HG02588 (cell line): ENCODE results near the gene DZIP1L.

Experiments
- ATAC-seq: cut with Tn5 transposase; IDR thresholded peaks from one replicate; pipeline ENCODE4 v1.9.1; 2021; ENCODE audit warnings: mild to moderate bottlenecking, moderate library complexity; ENCODE audit not compliant: unreplicated experiment

Gene DZIP1L

DNA sequence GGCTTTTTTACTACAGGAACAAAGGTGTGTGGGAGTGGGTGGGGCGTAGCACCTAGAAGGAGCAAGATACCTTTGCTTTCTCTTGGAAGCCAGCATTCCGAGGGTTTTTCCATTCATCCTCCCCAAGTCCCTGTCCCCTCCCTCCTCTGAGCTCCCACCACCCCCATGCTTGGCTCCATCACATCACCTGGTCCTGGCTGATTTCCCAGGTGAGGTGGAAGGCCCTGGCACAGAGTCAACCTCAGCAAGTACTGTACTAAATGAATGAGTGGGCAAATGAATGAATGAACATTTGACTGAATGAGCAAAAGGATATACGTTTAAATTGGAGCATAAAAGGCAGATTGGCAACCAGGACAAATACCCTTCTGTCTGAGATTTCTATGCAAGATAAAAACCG, 45.4 kb downstream of the DZIP1L start:
- ATAC-seq: no peak

DNA sequence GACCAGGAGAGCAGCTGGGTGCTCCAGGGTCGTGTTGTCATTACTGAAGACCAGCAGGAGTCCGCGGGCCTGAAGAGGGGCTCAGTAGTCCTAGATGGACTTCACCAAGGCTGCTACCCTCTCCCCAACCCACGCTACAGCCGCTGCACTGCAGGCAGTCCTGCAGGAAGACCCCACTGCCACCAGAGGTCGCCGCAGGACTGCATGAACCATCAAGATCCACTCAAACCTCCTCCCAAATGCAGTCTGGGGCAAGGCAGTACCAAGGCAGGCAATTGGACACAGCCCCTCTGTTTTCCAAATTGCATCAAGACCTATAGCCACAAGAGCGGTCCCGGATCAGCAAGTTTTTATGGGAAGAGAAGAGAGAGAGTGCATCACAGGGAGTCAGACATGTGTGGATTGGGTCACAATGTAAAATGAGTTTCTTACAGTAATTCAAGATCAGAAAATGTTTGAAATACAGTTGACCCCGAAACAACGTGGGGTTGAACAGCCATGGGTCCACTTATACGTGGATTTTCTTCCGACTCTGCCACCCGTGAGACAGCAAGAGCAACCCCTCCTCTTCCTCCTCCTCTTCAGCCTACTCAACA, 46.7 kb downstream of the DZIP1L start:
- ATAC-seq: peak; percentile 74

DNA sequence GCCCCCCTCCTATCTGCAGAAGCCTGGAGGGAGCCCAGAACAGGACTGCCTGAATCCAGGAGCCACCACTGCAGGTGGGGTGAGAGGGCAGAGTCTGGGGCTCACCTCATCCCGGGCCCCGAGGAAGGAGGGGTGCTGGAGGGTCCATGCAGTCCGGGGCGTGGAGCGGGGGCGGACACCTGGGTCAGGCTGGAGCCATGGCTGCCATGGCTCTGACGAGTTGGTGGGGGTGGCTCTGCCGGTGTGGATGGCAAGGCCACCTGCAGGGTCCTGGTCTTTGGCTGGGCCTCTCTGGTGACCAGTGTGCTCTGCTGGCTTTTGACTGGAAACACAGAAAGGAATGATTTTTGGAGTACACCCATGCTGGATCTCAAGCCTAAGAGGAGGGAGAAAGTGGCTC, 47.4 kb downstream of the DZIP1L start:
- ATAC-seq: no peak

DNA sequence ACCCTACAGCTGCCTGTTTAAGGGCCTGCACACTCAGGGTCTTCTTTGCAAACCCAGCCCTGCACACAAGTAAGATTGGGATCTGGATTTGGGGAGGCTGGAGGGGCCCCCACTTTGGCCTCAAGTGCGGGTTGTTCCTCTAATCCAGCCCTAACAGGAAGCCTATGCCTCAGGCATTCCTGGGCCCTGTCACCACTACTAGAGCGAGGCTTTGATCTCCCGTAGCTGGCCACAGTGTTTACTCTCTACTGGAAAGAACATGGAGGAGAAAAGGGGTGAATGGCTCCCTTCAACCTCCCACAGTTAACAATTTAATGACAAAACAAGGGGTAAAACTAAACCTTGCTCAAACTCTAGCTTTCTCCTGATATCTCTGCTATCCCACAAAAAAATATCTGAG, 48.4 kb downstream of the DZIP1L start:
- no peak for ATAC-seq

DNA sequence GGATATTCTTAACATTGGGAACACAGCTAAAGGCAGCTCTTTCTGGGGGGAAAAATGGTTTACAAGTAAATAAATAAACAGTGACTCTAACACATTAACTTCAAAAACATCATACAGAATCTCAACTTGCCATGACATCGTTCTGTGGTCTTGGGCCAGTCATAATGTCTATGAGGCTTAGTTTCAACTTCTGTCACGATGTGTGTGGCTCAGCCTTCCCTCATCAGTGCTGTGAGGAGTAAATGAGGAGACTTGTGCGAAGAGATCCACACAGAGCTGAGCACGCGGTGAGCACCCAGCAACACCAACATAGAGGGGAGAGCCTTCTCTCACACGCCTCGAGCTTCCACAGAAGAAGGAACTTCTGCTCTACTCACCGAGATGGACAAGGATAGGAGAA, 49.0 kb downstream of the DZIP1L start:
- peak; percentile 88 for ATAC-seq

DNA sequence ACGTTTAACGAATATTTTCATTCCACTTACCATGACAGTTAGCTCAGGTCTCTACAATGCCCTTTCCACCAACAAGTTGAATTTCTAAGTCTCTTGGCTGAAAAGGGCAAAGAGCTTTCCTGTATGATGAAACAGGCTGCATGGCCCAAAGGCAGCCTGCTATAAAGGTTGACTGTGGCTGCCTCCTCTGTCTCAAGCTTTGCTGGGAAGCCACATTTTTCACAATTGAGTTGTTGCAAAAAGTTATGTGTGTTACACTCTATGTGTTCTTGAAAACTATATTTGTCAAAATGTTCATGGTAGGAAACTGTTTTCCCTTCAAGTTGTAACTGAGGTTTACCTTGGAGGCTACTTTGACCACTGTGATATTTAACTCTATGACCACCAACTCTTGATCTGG, 49.5 kb downstream of the DZIP1L start:
- ATAC-seq: peak; percentile 7

DNA sequence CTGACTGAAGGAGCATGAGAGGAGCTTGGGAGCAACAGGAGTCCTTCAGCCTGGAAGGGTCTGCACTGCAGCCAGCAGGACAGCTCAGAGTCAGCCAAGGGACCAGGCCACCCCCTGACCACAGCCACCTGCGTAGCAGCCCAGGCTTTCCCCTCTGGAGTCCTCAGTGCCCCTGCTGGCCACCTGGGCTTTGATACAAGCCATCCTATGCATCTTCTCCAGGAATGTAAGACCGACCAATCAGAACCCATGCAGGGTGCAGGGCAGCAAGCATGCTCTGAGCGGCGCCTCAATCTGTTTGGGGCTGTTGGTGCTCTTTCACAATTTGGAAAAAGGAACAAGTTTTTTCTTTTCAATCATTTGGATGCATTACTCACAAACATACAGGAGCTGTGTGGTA, 52.0 kb downstream of the DZIP1L start:
- ATAC-seq: no peak

DNA sequence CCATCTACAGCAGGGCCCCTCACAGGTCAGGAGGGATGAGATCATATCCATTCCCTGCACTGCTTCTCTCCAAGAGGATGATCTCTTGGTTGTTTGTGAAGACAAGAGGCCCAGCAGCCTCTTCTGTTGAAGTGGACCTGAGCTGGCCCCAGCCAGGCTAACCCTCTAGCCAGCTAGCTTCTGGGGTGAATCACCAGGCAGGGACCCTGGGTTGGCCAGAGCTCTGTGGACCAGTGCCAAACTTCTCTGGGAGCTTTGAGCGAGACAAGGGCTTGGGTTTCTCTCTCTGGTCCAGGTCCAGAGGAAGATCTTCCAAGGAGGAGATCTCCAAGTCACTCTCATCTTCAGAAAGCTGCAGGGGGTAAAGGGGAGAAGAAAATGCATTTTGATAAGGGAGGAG, 52.8 kb downstream of the DZIP1L start:
- no peak for ATAC-seq

DNA sequence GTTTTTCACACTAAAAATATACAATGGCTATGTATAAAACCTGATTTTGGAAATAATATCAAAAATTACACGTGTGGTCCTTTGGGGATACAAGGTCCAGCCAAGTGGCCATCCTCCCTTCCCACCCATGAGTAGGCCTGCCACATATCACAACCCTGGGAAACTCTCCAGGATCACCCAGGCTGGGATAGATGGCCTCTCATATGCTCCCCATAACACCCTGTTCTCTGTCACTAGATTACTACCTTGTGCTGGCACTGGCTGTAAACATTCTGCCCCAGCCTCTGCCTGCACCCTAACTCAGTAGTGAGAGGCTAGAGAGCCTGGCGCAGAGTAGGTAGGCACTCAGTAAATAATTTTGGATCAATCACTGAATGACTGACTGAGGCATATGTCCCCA, 53.4 kb downstream of the DZIP1L start:
- ATAC-seq: no peak

DNA sequence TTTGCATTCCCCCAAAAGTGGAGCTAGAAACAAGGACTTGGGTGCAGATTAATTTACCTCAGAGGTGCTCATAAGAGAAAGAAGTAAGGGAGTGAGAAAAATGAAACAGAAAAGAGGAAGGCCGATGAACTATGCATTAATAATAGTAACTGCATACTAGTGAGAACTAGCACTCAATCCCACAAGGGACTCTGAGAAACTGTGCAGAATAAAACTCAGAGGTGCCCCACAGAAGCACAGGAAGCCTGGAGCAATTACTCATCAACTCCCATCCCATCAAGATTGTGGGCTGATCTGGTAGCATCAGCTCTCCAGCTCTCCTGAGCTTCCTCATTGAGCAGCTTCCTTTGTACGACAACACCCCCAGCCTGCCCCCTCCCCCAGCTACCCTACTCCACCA, 54.6 kb downstream of the DZIP1L start:
- peak; percentile 45 for ATAC-seq

DNA sequence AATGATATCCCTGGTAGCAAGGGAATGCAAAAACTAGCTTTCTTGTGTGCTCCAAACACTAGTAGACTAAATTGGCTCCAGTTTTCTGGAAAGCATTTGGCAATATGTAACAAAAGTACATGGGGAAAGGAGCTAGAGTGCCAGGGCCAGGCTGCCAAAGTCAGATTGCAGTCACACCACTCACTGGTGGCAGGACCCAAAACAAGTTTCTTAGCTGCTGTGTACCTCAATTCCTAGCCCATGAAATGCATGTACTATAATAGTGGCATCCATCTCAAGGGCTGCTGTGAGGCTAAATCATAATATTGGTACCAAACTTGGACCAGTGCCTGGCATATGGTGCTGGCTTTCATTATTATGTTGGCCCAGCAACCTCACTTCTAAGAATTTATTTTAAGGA, 56.1 kb downstream of the DZIP1L start:
- no peak for ATAC-seq

DNA sequence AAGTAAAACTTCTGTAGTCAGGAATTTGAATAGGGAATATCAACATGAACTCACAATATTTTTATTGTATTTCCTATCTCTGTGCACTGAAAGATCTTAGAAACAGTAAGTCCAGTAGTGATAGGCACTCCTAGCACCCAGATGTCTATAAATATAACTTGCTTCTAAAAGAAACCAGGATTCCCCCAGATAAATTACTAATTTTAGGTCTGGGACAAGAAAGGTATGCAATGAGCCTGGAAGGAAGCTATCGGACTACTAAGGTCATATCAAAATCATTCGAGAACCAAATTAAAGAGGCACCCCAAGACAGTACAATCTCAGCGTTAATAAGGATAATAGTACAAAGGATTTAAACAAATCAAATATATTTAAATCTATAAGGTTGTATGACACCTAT, 58.0 kb downstream of the DZIP1L start:
- ATAC-seq: no peak

DNA sequence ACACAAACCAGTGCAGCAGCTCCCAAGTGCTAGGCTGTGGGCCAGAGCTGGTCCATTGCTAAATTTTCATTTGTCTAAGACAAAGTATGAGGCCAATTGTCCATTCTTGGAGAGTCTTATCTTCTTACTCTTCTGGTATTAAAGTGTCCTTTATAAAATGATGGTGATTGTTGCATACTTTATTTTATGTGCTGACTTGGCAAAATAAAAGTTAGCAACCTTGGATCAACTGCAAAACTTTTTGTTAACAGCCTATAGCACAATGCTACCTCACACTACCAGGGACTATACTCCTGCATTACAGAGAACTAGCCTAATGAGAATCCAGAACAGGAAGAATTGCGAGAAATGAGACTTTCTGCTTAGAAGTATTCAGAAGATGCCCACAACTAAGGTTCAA, 61.4 kb downstream of the DZIP1L start:
- ATAC-seq: no peak

DNA sequence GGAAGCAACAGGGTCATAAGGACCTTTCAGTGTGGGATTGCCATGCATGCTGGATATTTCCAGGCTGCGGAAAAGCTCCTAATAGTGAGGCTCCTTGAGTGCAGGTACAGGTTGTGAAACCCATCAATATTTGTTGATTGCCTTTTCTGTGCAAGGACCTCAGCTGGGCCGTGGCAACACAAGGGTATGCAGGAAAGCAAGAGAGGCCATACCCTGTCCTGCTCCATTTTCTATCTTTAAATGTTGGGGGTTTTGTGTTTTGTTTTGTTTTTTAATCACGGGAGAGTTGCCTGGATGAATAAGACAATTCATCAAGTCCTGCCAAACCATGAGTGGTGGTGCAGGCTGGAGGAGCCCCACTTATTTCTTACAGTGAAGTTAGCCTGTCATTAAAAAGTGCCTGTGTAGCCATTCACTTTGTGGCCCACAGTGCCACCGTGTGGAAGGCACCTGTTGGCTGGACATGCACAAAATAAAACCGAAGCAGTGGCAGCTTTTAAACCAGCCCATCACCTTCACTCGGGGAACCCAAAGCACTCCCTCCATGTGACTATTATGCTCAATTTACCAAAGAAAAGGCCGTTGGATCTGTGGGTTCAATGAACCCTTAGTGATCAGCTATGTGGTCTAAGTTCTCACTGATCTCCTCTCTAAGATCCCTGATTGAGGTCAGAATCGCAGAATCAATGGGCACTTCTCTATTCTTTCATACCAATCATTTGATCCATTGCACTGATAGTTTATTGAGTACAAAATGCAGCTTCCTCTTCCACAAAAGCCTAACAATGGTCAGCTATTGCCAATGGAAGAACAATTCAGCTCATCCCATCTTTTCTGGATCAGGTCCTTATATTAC, 63.2 kb downstream of the DZIP1L start:
- ATAC-seq: no peak

DNA sequence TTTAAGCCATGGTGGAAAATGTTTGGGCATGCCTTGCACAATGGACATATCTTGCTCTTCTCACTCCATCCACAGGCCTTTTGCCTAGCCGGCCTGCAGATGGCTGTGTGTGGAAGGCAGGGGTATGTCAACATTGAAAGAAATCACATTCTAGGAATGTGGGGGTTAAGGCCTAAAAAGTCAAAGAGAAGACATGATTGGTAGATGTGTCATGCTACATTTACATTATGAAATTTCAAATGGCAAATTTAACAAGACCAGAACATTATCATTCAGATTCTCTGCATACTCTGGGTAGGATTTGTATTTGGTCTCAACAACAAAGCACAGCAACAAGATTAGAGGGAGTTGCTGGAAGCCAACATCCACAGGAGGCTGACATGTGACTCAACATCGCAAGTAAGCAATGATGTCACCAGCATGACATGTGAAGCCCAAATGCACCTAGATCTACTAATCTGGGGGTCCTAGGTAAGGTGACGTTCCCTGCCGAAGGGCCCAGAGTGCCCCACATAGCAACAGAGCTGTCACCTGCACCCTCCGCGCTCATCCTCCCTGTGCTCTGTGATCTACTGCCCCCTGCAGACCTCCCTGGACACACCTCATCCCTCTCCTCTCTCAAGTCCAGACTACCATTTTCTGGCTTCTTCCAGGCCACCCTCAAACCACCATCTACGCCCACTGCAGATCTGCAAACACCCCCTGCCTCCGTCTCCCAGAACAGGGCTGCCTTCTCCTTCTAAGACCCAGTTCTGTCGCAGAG, 66.1 kb downstream of the DZIP1L start:
- ATAC-seq: no peak

DNA sequence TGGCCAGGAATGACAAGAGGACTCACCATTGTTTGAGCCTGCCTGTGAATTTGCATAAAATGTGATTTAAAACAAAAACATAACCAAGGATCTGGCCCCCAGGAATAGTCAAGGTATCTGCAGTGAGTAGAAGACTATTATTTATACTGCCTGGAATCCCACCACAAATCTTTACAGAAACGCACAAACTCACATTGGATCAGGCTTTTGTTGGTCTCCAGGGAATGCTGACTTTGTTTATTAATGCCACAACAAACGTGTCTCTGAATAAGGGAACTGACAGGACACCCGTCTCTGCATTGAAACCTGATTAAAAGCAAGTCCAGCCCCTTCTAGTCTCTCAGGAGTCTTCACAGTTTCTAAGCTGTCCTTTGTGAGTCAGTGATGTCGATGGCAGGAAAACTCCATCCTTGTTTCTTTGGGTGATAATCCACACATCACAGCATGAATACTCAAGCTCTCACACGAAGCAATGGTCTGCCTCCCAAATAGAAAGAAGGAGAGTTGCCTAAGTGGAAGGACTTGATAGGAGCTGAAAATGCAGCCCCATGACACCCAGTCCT, 67.7 kb downstream of the DZIP1L start:
- no peak for ATAC-seq

DNA sequence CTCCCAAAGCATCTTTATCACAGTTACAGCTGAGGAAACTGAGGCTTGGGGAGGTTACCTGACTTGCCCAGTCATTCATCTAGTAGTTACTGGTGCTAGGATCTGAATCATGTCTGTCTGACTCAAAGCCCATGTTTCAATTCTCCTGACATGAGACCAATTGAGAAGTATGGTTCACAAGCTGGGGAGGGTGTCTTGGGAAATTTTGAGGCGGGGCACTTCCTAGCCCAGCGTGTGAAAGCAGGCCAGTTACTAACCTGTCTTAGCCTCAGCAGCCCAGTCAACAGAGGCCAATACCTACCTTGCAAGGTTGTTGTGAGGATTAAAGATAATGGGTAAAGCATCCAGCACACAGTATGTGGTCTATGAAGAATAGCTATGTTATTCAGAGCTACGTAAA, 68.5 kb downstream of the DZIP1L start:
- ATAC-seq: no peak

DNA sequence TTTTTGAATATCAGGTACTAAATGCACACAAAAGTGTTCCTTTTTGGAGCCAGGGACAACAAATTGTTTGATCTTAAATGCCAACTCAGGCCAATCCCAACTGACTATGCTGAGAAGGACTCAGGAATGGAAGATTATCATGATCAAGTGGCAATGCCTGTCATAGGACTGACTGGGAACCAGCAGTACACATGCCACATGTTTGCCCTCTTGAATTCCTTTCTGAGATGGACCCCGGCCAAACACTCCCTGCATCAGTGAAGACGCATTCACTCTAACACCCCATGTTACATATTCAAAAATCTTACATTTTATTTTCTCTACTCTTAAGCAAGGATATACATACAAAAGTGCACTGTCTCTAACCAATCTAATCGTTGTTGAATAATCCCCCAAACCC, 69.3 kb downstream of the DZIP1L start:
- no peak for ATAC-seq

DNA sequence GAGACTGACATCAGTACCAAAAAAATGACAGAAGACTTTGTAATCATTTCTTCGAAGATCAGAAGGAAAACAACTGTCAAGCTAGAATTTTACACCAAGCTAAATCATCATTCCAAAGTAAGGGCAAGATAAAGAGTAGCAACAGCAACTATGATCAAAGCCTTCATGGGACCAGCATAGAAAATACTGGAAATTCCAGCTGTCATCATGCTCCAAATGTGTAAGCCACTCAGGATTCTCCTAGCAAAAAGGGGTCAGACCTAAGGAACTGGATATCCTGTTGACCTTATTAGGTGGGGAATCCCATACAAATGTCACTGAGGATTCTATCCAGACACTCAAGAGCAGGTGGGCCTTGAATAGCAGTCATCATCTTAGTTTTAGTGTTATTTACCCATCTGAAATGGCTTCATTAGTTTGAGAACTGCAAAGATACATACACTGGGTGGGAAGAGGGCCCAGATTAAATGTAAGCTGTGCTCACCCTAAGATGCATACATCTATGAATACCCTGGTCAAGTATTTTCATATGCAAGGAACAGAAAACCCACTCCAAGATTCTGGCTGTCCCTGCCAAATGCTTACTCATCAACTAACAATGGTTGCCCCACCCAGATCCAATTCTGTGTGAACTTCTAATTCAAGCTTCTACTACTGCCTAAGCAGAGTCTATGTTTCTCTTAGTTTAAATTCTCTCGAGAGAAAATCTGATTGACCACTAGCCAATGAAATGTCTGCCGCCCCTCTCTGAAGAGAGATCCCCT, 72.0 kb downstream of the DZIP1L start:
- no peak for ATAC-seq

DNA sequence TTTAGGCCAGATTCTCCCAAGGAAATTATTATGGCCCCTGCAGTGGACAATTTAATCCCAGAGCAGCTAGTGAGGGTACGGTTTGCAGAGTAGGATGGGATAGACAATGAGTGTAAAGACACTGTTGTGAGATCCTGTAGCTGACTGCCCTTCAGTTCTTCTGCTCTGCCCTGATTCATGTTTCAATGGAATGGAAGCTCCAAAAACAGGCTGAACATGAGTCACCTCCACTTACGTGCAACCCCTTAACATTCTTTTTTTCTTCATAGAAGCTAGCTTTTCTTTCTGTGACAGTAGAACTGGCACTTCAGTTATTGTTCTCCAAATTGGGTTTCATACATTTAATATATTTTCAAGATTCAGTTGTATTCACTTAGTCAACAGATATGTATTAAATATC, 73.4 kb downstream of the DZIP1L start:
- ATAC-seq: no peak
